Putamen (tissue), 1 donor: Measurements from ENCODE around the gene ZFTA.

Experiments used
- DNase-seq: peaks from one replicate; pipeline ENCODE4 v3.0.0-alpha.2; 2016; ENCODE audit warnings: low spot score

The ZFTA gene

GRCh38 chr11:63749624-63750023, 19.0 kb downstream of the ZFTA start:
- no peak for DNase-seq

DNA sequence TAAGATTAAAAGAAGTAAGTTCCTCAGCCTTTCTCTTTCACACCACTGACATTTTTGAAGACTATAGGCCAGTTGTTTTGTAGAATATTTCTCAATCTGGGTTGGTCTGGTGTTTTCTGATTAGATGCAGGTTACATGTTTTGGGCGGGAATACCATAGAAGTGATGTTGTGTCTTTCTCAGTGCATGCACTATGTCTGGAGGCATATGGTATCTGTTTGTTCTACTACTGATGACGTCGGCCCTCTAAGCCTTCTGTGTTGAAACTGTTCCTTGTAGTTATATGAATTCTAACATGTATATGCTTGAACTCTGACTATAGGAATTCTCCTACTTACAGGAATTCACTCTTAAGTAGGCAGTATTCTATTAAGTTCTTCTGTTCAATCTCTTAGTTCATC, 21.6 kb downstream of the ZFTA start:
- DNase-seq = no peak

- no peak for DNase-seq
Measured at GRCh38 chr11:63745304-63746170, 23.0 kb downstream of the ZFTA start.

- peak; percentile 75 for DNase-seq
Measured at GRCh38 chr11:63738720-63739360, 29.7 kb downstream of the ZFTA start.

- DNase-seq = no peak
Measured at GRCh38 chr11:63737718-63738117, 30.9 kb downstream of the ZFTA start.

GRCh38 chr11:63736864-63737263, 31.7 kb downstream of the ZFTA start:
- DNase-seq = no peak

DNA sequence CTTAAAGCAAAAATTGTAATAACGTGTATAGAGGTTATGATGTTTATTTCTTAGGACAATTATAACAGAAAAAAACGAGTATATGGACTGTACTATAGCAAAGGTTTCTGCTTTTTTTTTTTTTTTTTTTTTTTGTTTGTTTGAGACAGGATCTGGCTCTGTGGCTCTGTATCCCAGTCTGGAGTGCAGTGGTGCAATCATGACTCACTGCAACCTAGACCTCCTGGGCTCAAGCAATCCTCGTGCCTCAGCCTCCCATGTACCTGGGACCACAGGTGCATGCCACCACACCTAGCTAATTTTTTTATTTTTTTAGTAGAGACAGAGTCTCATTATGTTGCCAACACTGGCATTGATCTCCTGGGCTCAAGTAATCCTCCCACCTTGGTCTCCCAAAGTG, 39.2 kb downstream of the ZFTA start:
- no peak for DNase-seq

DNA sequence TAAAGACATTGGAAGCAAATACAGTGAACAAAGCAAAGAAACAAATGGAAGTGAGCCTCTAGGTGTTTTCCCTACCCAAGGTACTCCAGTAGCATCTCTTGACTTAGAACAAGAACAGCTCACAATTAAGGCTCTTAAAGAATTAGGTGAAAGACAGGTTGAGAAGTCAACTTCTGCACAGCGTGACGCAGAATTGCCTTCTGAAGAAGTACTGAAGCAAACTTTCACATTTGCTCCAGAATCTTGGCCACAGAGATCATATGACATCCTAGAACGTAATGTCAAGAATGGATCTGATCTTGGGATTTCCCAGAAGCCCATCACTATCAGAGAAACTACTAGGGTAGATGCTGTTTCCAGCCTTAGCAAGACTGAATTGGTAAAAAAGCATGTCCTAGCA, 48.0 kb downstream of the ZFTA start:
- no peak for DNase-seq

DNA sequence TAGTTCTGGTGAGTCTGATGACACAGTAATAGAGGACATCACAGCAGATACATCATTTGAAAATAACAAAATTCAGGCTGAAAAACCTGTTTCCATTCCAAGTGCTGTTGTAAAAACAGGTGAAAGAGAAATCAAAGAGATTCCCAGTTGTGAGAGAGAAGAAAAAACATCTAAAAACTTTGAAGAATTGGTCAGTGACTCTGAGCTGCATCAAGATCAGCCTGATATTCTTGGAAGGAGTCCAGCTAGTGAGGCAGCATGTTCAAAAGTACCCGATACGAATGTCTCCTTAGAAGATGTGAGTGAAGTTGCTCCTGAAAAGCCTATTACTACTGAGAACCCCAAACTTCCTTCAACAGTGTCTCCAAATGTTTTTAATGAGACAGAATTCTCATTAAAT, 48.6 kb downstream of the ZFTA start:
- DNase-seq = no peak

GRCh38 chr11:63719001-63719400, 49.6 kb downstream of the ZFTA start:
- no peak for DNase-seq
